ENCODE results near the gene ANLN.

The ANLN gene

GRCh38 chr7:36420307-36420706 lies 30.6 kb downstream of the ANLN start:
- Histone ChIP-seq H3K4me3 (ENCODE audit: low read depth, low read length) (no peak overlapping the region), H3K36me3 (ENCODE audit: control insufficient read depth, insufficient read depth, low read length) (peaks cover 95% of the 10 kb centered on the region), H3K27me3 (ENCODE audit: control insufficient read depth, insufficient read depth, low read length) (no peaks in the 10 kb centered on the region), H3K9me3 (ENCODE audit: control insufficient read depth, insufficient read depth, low read depth, low read length) (no peaks in the 10 kb centered on the region), H3K27ac (ENCODE audit: low read depth, low read length) (no peak overlapping the region), H3K4me1 (ENCODE audit: control insufficient read depth, insufficient read depth, low read length) (no peaks in the 10 kb centered on the region), H3K9ac (ENCODE audit: low read length) (no peak overlapping the region)

GRCh38 chr7:36422072-36422471 lies 32.4 kb downstream of the ANLN start:
- Histone ChIP-seq H3K4me1 (ENCODE audit: control insufficient read depth, insufficient read depth, low read length) (no peaks in the 10 kb centered on the region), H3K27me3 (ENCODE audit: control insufficient read depth, insufficient read depth, low read length) (no peaks in the 10 kb centered on the region), H3K36me3 (ENCODE audit: control insufficient read depth, insufficient read depth, low read length) (peaks cover 97% of the 10 kb centered on the region)

DNA sequence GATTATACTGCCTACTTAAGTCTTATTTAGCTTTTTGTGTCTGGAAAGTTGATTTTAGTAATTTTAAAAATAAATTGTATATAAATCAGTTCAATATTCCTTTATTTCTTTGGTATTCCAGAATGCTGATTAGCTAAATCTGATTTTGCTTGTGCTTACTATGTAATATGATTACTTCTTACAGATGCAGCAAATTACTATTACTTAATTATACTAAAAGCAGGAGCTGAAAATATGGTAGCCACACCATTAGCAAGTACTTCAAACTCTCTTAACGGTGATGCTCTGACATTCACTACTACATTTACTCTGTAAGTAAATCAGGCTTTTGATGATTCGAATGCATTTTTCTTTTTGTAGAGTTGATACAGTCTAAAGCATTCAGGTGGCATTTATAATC lies 34.0 kb downstream of the ANLN start:
- Histone ChIP-seq H3K4me3 (ENCODE audit: low read depth, low read length) (no peak overlapping the region), H3K27ac (ENCODE audit: low read depth, low read length) (no peak overlapping the region), H3K36me3 (ENCODE audit: control insufficient read depth, insufficient read depth, low read length) (peaks cover 96% of the 10 kb centered on the region), H3K4me1 (ENCODE audit: control insufficient read depth, insufficient read depth, low read length) (no peaks in the 10 kb centered on the region), H3K9me3 (ENCODE audit: control insufficient read depth, insufficient read depth, low read depth, low read length) (no peaks in the 10 kb centered on the region), H3K27me3 (ENCODE audit: control insufficient read depth, insufficient read depth, low read length) (no peaks in the 10 kb centered on the region), H3K9ac (ENCODE audit: low read length) (no peak overlapping the region)

More at GRCh38 chr7:36422072-36422471, 32.4 kb downstream of the ANLN start:
- no peak overlapping the region for H3K9ac ChIP-seq (ENCODE audit: low read length)
- no peak overlapping the region for H3K4me3 ChIP-seq (ENCODE audit: low read depth, low read length)
- no peaks in the 10 kb centered on the region for H3K9me3 ChIP-seq (ENCODE audit: control insufficient read depth, insufficient read depth, low read depth, low read length)
- H3K27ac ChIP-seq (ENCODE audit: low read depth, low read length), result no peak overlapping the region

GRCh38 chr7:36430186-36430585 lies 40.5 kb downstream of the ANLN start:
- Histone ChIP-seq H3K36me3 (ENCODE audit: control insufficient read depth, insufficient read depth, low read length) (peaks cover 92% of the 10 kb centered on the region), H3K4me3 (ENCODE audit: low read depth, low read length) (no peak overlapping the region), H3K27me3 (ENCODE audit: control insufficient read depth, insufficient read depth, low read length) (no peaks in the 10 kb centered on the region), H3K4me1 (ENCODE audit: control insufficient read depth, insufficient read depth, low read length) (no peaks in the 10 kb centered on the region), H3K9ac (ENCODE audit: low read length) (no peak overlapping the region), H3K27ac (ENCODE audit: low read depth, low read length) (no peak overlapping the region), H3K9me3 (ENCODE audit: control insufficient read depth, insufficient read depth, low read depth, low read length) (no peaks in the 10 kb centered on the region)

DNA sequence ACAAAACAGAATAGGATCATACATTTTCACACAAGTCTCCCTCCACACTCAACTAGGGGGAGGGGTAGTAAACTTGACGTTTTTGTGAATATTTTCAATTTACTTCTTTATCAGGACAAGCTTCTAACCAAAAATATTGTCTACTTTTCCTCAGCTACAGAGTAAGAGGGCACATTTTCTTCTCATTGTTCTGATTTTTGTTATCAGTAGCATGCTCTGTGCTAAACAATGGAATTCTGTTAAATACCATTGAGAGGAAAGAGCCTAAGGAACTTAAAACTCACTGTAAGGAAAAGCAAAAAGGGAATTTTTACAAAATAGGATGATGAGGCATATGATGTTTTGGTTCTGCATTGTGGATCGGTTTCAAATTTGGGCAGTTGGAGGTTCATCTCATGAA lies 41.2 kb downstream of the ANLN start:
- Histone ChIP-seq H3K9me3 (ENCODE audit: control insufficient read depth, insufficient read depth, low read depth, low read length) (no peaks in the 10 kb centered on the region), H3K36me3 (ENCODE audit: control insufficient read depth, insufficient read depth, low read length) (peaks cover 88% of the 10 kb centered on the region), H3K27ac (ENCODE audit: low read depth, low read length) (no peak overlapping the region), H3K9ac (ENCODE audit: low read length) (no peak overlapping the region), H3K4me3 (ENCODE audit: low read depth, low read length) (no peak overlapping the region), H3K4me1 (ENCODE audit: control insufficient read depth, insufficient read depth, low read length) (no peaks in the 10 kb centered on the region), H3K27me3 (ENCODE audit: control insufficient read depth, insufficient read depth, low read length) (no peaks in the 10 kb centered on the region)

- Histone ChIP-seq H3K4me1 (ENCODE audit: control insufficient read depth, insufficient read depth, low read length) (peaks cover 13% of the 10 kb centered on the region), H3K4me3 (ENCODE audit: low read depth, low read length) (no peak overlapping the region), H3K27me3 (ENCODE audit: control insufficient read depth, insufficient read depth, low read length) (no peaks in the 10 kb centered on the region), H3K9ac (ENCODE audit: low read length) (no peak overlapping the region), H3K27ac (ENCODE audit: low read depth, low read length) (no peak overlapping the region), H3K36me3 (ENCODE audit: control insufficient read depth, insufficient read depth, low read length) (peaks cover 68% of the 10 kb centered on the region), H3K9me3 (ENCODE audit: control insufficient read depth, insufficient read depth, low read depth, low read length) (no peaks in the 10 kb centered on the region)
Measured at GRCh38 chr7:36438211-36438610, 48.5 kb downstream of the ANLN start.

- no peak overlapping the region for H3K4me3 ChIP-seq (ENCODE audit: low read depth, low read length)
- H3K9ac ChIP-seq (ENCODE audit: low read length), result no peak overlapping the region
- H3K4me1 ChIP-seq (ENCODE audit: control insufficient read depth, insufficient read depth, low read length), result peaks cover 13% of the 10 kb centered on the region
- H3K27me3 ChIP-seq (ENCODE audit: control insufficient read depth, insufficient read depth, low read length), result no peaks in the 10 kb centered on the region
- H3K9me3 ChIP-seq (ENCODE audit: control insufficient read depth, insufficient read depth, low read depth, low read length), result no peaks in the 10 kb centered on the region
- peaks cover 60% of the 10 kb centered on the region for H3K36me3 ChIP-seq (ENCODE audit: control insufficient read depth, insufficient read depth, low read length)
- no peak overlapping the region for H3K27ac ChIP-seq (ENCODE audit: low read depth, low read length)
Measured at GRCh38 chr7:36439624-36440023, 50.0 kb downstream of the ANLN start.

GRCh38 chr7:36440880-36441279 lies 51.2 kb downstream of the ANLN start:
- H3K9me3 ChIP-seq (ENCODE audit: control insufficient read depth, insufficient read depth, low read depth, low read length), result 0 out of 2 replicates have a peak, but pooled peaks cover 2% of the 10 kb centered on the region
- peaks cover 13% of the 10 kb centered on the region for H3K4me1 ChIP-seq (ENCODE audit: control insufficient read depth, insufficient read depth, low read length)
- H3K4me3 ChIP-seq (ENCODE audit: low read depth, low read length), result no peak overlapping the region
- H3K9ac ChIP-seq (ENCODE audit: low read length), result no peak overlapping the region
- H3K27ac ChIP-seq (ENCODE audit: low read depth, low read length), result no peak overlapping the region; the same call in 1 of the 2 replicates
- H3K27me3 ChIP-seq (ENCODE audit: control insufficient read depth, insufficient read depth, low read length), result no peaks in the 10 kb centered on the region
- peaks cover 60% of the 10 kb centered on the region for H3K36me3 ChIP-seq (ENCODE audit: control insufficient read depth, insufficient read depth, low read length)

GRCh38 chr7:36441344-36442022 lies 51.8 kb downstream of the ANLN start:
- Histone ChIP-seq H3K9me3 (ENCODE audit: control insufficient read depth, insufficient read depth, low read depth, low read length) (0 out of 2 replicates have a peak, but pooled peaks cover 5% of the 10 kb centered on the region), H3K36me3 (ENCODE audit: control insufficient read depth, insufficient read depth, low read length) (peaks cover 61% of the 10 kb centered on the region), H3K27ac (ENCODE audit: low read depth, low read length) (no peak overlapping the region; the same call in 1 of the 2 replicates), H3K4me3 (ENCODE audit: low read depth, low read length) (no peak overlapping the region), H3K4me1 (ENCODE audit: control insufficient read depth, insufficient read depth, low read length) (peaks cover 13% of the 10 kb centered on the region), H3K27me3 (ENCODE audit: control insufficient read depth, insufficient read depth, low read length) (no peaks in the 10 kb centered on the region), H3K9ac (ENCODE audit: low read length) (no peak overlapping the region)

DNA sequence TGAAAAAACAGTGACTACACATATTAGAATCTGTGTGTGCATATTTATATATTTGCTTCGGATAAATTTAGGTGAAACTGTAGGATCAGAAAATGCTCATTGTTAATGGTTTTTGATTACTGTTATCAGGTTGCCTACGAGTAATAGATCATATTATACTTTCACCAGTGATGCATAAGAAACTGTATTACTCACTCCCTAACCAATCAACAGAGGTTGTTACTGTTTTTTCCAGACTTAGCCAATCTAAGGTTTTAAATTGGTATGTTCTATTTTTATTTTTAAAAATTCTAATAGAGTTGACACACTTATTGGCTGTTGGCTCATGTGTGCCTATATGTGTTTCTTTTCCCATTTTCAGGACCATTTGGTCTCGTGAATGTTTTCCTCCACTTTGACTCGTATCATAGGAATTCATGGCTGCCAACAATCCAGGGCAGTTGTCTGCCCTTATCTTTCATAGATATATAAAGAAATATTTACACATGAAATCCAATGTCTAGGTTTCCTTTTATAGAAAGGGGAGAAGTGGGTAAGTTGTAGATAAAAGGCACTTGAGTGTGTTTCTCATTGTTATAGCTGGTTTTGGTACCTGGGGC lies 59.2 kb downstream of the ANLN start:
- no peak overlapping the region for H3K27ac ChIP-seq (ENCODE audit: low read depth, low read length)
- H3K4me3 ChIP-seq (ENCODE audit: low read depth, low read length), result no peak overlapping the region
- no peak overlapping the region for H3K9ac ChIP-seq (ENCODE audit: low read length)
- H3K36me3 ChIP-seq (ENCODE audit: control insufficient read depth, insufficient read depth, low read length), result peaks cover 75% of the 10 kb centered on the region
- 0 out of 2 replicates have a peak, but pooled peaks cover 5% of the 10 kb centered on the region for H3K9me3 ChIP-seq (ENCODE audit: control insufficient read depth, insufficient read depth, low read depth, low read length)
- H3K4me1 ChIP-seq (ENCODE audit: control insufficient read depth, insufficient read depth, low read length), result no peaks in the 10 kb centered on the region
- no peaks in the 10 kb centered on the region for H3K27me3 ChIP-seq (ENCODE audit: control insufficient read depth, insufficient read depth, low read length)

GRCh38 chr7:36449685-36450084 lies 60.0 kb downstream of the ANLN start:
- no peaks in the 10 kb centered on the region for H3K27me3 ChIP-seq (ENCODE audit: control insufficient read depth, insufficient read depth, low read length)
- H3K27ac ChIP-seq (ENCODE audit: low read depth, low read length), result no peak overlapping the region
- H3K36me3 ChIP-seq (ENCODE audit: control insufficient read depth, insufficient read depth, low read length), result peaks cover 83% of the 10 kb centered on the region
- no peak overlapping the region for H3K4me3 ChIP-seq (ENCODE audit: low read depth, low read length)
- H3K4me1 ChIP-seq (ENCODE audit: control insufficient read depth, insufficient read depth, low read length), result no peaks in the 10 kb centered on the region
- H3K9me3 ChIP-seq (ENCODE audit: control insufficient read depth, insufficient read depth, low read depth, low read length), result 0 out of 2 replicates have a peak, but pooled peaks cover 5% of the 10 kb centered on the region
- H3K9ac ChIP-seq (ENCODE audit: low read length), result no peak overlapping the region

Measured in HUES6 (cell line).